Measurements from ENCODE around the gene TBC1D5. TPM values are rescaled to one million over a fixed set of nuclear protein-coding genes. Genes with fewer than 3 reads are reported as not detected.

The TBC1D5 gene
- total RNA-seq, 1 donor, result 145 TPM

DNA sequence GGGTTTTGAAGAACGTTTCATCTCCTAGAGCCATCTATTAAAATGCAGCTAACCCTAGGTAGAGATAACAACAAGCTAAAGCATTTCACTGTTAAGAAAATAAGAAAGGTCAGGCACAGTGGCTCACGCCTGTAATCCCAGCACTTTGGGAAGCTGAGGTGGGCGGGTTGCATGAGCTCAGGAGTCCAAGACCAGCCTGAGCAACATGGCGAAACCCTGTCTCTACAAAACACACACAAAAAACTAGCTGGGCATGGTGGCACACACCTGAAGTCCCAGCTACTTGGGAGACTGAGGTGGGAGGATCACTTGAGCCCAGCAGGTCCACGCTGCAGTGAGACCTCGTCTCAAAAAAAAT lies 5.4 kb upstream of the TBC1D5 start:
- H3K4me3 ChIP-seq (ENCODE audit: low read depth, low read length), result no peak overlapping the region
- TF ChIP-seq, protein P1, sequence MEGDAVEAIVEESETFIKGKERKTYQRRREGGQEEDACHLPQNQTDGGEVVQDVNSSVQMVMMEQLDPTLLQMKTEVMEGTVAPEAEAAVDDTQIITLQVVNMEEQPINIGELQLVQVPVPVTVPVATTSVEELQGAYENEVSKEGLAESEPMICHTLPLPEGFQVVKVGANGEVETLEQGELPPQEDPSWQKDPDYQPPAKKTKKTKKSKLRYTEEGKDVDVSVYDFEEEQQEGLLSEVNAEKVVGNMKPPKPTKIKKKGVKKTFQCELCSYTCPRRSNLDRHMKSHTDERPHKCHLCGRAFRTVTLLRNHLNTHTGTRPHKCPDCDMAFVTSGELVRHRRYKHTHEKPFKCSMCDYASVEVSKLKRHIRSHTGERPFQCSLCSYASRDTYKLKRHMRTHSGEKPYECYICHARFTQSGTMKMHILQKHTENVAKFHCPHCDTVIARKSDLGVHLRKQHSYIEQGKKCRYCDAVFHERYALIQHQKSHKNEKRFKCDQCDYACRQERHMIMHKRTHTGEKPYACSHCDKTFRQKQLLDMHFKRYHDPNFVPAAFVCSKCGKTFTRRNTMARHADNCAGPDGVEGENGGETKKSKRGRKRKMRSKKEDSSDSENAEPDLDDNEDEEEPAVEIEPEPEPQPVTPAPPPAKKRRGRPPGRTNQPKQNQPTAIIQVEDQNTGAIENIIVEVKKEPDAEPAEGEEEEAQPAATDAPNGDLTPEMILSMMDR (IDR thresholded peaks at IDR 0.05; ENCODE audit: insufficient read depth, low read length), result no peak
- no peak for DNase-seq (ENCODE audit: low read depth)

DNA sequence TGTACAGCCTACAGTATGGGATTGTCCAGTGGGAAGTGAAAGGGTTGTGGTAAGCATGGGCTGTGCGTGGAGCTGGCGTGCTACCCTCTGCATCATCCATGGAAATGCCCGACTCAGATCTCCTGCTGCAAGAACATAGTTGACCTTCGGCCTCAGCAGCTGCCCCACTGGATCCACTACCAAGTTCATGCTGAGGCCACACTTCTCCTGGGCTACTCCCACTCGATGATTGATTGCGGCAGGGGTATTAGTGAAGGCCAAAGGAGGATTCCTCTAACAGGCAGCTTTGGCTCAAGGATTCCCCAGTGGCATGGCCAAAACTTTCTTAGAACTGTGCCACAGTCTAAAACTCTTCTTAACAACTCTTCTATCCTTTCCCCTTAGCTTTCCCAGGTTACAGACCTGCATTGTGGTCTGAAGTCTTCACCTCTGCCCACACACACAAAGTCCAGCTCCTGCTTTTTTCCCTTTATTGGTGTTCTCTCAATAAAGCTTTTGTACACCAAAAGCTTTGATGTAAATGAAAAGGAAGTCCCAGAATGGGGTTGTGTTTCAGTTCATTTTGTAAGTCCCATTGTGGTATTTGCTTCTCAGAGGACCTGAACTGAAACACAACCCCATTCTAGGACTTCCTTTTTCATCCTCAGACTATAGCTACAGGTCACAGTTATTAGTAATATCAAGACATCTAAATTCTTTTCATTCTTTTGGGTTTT lies 4.9 kb upstream of the TBC1D5 start:
- TF ChIP-seq, protein P1 (IDR thresholded peaks at IDR 0.05; ENCODE audit: insufficient read depth, low read length), result no peak
- no peak overlapping the region for H3K4me3 ChIP-seq (ENCODE audit: low read depth, low read length)
- DNase-seq (ENCODE audit: low read depth), result no peak

DNA sequence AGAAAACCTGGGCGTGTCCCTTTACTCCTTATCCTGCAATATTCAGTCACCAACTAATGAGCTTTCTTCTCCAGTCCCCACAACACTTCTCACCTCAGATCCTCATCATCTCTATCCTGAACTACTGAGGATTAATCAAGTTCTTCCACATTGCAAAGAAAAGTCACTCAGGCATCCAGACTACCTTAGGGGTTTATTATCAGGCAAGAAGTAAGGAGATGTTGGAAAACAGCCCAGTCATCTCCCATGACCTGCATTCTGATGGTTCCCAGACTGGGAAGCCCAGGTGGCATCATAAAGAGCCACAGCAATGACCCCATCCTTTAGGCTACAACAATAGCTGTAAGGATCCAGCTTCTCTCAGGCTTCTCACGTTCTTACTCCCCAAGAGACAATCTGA lies 3.5 kb upstream of the TBC1D5 start:
- no peak overlapping the region for H3K4me3 ChIP-seq (ENCODE audit: low read depth, low read length)
- TF ChIP-seq, protein P1 (IDR thresholded peaks at IDR 0.05; ENCODE audit: insufficient read depth, low read length), result no peak
- DNase-seq (ENCODE audit: low read depth), result no peak

DNA sequence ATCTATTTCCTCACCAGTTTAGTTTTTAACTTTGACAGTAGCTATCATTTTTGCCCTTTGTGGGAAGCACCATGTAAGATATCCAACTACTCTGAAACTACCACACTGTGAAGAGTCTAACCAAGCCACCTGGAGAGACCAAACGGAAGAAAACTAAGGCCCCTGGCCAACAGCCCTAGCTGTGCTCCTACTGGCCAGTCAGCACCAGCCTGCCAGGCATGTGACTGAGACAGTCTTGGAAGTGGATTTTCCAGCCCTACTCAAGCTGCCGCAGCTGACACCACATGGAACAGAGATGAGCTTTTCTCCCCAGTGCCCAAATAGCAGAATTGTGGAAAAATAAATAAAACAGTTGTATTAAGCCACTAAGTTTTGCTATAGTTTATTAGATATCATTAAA lies 2.9 kb upstream of the TBC1D5 start:
- TF ChIP-seq, protein P1 (IDR thresholded peaks at IDR 0.05; ENCODE audit: insufficient read depth, low read length), result no peak
- no peak overlapping the region for H3K4me3 ChIP-seq (ENCODE audit: low read depth, low read length)
- no peak for DNase-seq (ENCODE audit: low read depth)

DNA sequence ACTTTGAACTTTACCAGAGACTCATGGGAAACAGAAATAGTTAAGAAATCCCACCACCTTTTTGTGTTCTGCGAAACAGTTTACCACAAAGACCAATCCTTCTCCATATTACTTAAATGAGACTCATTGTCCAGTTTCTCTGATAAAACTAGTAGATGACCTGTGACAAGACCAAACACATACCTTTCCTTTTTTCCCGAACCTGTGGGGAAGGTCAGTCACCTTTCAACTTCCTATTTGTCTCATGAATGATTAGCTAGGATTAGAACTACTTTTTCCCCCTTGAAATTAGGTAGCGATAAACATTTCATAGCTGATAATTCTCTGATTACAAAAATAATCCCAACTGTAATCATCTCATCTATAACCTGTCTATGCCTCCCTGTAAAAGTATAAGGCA lies 2.3 kb upstream of the TBC1D5 start:
- TF ChIP-seq, protein P1 (IDR thresholded peaks at IDR 0.05; ENCODE audit: insufficient read depth, low read length), result no peak
- DNase-seq (ENCODE audit: low read depth), result no peak

DNA sequence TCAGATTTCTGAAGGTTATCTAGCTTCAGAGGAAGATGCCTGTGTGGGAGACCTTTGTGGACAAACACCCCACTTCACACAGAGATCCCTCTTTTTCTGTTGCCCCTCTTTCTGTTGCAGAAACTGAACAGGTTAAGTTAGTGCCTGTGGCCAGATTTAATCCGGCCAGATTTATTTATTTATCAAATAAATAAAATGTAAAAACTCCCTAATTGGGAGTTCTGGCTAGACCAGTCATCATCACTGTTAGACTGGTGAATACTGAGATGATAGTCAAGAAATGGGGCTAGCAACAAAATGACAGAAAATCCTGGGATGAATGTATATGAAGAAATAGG lies 1.2 kb upstream of the TBC1D5 start:
- H3K4me3 ChIP-seq (ENCODE audit: low read depth, low read length), result no peak overlapping the region
- no peak for DNase-seq (ENCODE audit: low read depth)
- TF ChIP-seq, protein P1 (IDR thresholded peaks at IDR 0.05; ENCODE audit: insufficient read depth, low read length), result no peak

More for the DNA sequence above, 2.3 kb upstream of the TBC1D5 start:
- H3K4me3 ChIP-seq (ENCODE audit: low read depth, low read length), result no peak overlapping the region
